GM19438 (cell line): ENCODE measurements around the gene ST3GAL2.

Experiments
- ATAC-seq: cut with Tn5 transposase; IDR thresholded peaks from one replicate; pipeline ENCODE4 v1.9.1; 2021; ENCODE audit warnings: low read depth; ENCODE audit not compliant: unreplicated experiment

ST3GAL2 gene

GRCh38 chr16:70440009-70440692 is 1.3 kb upstream of the ST3GAL2 start:
- no peak for ATAC-seq

DNA sequence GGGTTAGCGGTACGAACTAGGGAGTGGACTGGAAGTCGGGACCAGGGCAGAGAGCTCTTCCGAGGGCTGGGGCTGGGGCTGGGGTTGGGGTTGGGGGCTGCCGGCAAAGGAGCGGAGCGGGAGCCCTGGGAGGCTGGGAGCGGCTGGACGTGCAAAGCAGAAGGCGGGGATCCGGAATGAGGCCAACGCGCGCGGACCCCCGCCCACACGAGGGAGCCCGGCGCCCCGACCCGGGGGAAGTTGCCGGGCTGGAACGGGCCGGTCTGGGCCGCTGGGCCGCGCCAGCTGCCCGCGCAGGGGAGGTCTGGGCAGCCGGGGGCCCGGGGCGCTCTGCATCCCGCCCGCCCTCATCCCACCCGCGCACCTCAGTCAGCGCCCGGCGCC is 323 bp downstream of the ST3GAL2 start:
- ATAC-seq: peak; percentile 12

DNA sequence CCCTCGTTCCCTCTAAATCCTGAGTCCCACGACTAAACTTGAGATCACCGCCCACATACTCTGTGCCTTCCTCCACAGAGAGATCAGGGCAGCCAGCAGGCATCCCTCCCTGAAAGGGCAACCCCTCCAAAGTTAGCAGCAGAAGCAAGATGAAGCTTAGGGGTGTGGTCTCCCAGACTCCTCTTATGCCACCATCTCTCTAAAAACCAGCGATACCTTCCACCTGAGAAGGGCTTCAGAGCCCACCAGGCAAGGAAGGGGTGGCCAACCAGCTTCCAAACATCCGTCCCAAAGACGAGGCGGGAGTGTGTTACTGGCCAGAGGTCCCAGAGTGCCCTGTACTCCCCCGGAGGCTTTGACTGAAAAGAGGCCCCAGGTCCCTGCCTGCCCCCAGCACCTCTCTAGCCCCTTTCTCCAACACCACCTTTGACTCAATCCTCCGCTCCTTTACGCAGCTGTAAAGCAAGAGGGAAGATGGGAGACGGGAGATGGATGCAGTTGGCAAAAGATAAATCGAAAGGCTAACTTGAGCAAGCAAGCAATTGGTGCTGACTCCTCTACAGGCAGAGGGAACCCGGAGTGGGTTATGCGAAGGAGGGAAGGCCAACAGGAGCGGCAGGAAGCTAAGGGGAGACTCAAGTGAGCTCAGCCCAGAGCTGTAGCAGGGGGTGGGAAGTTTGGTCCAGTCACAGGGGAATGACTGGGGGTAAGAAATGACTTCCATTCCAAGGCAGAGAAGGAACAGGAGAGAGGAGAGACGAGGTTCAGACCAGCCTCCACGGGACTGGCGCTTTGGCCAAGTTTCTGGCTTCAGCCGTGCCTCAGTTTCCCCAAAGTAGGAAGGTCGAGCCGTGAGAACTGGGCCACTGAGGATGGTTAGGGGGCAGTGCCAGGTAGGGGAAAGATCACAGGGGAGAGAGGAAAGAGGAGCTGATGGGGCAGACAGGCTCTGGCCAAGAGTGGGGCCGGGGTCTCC is 1.0 kb downstream of the ST3GAL2 start:
- no peak for ATAC-seq

- ATAC-seq: no peak
These were observed 1.8 kb downstream of the ST3GAL2 start for GRCh38 chr16:70437017-70437581.

DNA sequence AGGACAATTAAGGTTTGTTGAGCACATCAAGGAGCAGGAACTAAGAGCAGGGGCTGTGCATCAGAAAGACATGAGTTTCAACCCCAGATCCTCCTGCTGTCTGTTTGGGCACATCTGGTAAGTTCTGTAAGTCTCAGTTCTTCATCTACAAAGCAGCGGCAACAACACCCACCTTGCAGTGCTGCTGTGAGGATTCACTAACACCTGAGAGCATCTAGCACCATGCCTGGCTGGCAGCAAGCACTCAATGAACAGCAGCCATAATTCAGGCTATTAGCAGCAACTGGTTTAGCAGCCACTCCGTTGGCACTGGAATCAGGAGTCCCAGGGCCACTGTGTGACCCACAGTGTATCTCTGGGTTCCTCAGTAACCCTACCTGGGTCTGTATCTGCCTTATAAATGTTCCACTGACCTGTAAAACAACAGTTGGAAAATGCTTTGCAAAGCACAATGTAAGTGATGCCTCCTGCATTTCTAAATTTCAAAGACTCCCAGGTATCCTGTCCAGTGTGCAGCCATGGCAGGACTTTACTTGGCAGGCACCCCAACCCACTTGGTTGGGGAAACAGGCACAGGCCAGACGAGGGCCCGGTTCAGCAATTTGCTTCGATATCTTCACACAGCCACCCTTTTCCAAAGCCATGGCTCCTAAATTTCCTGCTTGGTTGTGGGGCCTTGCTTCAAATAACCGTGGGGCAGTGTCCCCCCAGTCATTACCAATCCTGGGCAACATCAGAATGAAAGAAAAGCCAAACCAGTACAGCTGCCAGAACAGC is 4.2 kb downstream of the ST3GAL2 start:
- ATAC-seq: no peak

DNA sequence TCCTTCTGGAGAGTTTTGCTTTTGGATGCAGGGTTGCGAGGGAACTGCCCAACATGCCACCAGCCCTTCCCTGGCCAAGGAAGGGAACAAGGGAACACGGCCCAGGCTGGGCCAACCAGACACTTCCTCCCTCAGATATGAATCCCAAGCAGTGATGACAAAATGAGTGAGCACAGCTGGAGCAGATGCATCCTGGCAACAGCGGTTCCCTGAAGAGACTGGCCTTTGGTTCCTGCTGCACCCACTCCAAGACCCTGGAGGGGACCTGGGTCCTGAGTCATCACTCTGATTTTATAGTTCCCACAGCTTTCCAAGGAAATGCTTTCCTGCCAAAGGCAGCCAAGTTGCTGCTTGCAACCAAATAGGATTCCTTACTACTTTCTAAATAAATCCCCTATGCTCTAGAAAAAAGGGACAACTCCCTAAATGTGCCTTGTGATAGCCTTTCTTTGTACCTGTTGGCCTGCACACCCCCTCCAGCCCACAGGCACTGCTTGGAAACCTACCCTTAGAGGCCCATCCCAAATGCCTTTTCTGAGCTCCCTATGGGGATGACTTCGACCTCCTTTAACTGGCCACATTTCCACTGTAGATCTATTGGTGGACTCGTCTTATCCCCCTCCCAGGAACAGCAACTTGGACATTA is 5.3 kb downstream of the ST3GAL2 start:
- ATAC-seq: no peak

- ATAC-seq: peak; percentile 25
These were observed 6.0 kb downstream of the ST3GAL2 start for GRCh38 chr16:70432723-70433457.

DNA sequence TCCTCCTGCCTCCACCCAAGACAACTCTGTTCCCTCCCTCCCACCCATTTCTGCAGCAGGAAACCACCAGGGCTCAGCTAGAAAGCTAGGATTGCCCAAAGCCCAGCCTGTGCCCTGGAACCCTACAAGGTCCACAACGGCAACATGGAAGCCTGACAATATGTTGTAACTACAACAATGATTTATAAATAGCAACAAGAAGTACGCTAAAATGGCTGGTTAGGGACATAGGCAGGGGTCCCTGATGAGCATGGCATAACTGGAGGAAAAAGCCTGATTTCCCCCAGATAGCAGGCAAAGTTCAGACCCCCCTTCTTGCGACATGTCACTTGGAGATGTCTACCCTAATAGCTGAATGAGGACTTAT is 6.6 kb downstream of the ST3GAL2 start:
- ATAC-seq: no peak

- ATAC-seq: peak; percentile 43
These were observed 8.0 kb downstream of the ST3GAL2 start for GRCh38 chr16:70430667-70431536.

DNA sequence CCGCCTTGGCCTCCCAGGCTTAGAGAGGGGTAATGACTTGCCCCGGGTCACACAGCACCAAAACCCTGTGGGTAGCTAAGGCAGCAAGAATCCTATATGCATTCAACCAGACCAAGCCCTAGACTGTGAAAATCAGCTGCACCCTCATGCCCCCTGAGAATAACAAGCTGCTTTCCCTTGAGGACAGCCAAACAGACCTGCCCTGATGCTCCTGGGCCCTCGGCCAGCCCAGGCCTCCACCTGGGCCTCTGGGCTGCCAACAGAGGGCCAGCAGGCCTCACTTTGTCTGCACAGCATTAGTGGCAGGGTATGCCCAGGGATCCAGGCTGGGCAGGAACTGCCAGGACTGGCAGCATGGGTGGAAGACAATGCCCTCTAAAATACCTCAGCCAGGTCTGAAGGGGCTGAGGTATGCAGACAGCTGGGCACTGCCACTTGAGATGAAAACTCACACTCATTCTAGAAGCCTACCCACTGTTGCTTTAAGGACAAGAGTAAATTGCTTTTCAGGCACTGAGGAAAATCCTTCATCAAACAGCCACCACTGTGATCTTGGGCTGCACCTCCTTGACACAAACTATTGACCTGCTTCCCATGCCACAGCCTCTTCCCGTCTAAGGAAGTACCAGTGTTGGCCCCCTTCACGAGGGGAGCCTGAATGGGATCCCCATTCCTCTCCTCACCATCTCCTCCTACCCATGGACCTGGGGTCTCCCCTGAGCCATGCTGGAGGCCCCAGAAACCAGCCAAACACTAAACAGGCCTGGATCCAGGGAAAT is 8.8 kb downstream of the ST3GAL2 start:
- no peak for ATAC-seq

DNA sequence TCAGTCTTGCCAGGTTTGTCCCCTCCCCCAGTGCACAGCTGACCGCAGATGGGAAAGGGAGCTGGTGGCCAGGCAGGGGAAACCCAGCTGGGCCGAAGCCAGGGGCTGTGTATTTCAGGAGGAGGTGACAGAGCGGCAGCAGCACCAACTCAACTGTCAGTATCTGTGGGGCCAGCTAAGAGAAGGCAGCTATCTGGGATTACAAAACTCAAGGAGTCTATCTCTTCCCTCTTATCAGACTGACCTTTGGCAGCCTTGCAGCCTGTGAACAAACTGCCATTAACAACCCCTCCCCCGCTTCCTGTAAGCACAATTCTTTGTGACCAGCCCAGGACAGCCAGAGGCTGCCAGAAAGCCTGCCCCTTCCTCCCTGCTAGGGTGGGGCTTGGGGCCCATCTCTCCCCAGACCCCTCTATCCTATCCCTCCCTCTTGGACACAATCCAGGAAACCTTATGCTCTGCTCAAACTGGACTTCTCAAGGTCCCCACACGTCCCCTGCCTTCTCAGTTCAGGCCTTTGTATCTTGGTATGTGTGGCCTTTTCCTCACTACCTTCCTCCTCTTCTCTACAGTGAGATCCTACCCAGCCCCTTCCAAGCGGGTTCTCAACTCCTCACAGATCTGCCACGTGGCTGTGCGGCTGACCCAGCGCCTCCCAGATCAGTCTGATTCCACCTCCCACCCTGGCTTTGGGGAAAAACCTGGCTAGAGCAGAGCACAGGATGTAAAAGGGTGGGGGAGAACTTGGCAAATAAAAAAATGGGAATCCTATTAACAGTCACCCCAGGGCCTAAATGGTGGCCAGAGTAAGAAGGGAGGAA is 10.5 kb downstream of the ST3GAL2 start:
- ATAC-seq: no peak

DNA sequence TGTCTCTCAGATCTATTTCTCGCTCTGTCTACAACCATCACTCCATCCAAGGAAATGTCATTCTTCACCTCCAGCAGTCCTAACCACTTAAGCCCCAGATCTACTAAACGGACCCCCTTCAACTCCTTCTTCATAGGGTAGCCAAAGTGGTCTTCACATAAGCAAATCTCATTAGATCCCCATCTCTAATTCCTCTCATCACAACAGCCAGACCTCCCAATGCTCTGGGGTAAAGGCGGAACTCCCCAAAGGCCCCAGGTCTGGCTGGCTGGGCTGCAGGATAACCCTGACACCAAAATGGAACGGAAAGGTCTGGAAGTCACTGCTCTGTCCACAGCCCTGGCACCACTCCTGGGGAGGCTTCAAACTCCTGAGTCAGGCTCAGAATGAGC is 11.1 kb downstream of the ST3GAL2 start:
- ATAC-seq: no peak

- no peak for ATAC-seq
These were observed 16.4 kb downstream of the ST3GAL2 start for GRCh38 chr16:70422543-70422942.

GRCh38 chr16:70421473-70422311 is 17.2 kb downstream of the ST3GAL2 start:
- no peak for ATAC-seq

GRCh38 chr16:70421014-70421413 is 17.9 kb downstream of the ST3GAL2 start:
- no peak for ATAC-seq
